GM18499 (cell line): ENCODE measurements around the gene ID4.
"Not testable (repeated sequence)": the region's sequence is repeated elsewhere in the genome, so short reads cannot be mapped to it uniquely, and the experiment has no call there.

Source experiments
- ATAC-seq: cut with Tn5 transposase; IDR thresholded peaks from one replicate; pipeline ENCODE4 v1.9.1; 2021; ENCODE audit warnings: moderate number of reproducible peaks; ENCODE audit not compliant: insufficient read depth, unreplicated experiment

The ID4 gene

GRCh38 chr6:19854421-19855015 is 17.3 kb downstream of the ID4 start:
- not testable (repeated sequence) for ATAC-seq

GRCh38 chr6:19855536-19855935 is 18.4 kb downstream of the ID4 start:
- ATAC-seq: no peak

DNA sequence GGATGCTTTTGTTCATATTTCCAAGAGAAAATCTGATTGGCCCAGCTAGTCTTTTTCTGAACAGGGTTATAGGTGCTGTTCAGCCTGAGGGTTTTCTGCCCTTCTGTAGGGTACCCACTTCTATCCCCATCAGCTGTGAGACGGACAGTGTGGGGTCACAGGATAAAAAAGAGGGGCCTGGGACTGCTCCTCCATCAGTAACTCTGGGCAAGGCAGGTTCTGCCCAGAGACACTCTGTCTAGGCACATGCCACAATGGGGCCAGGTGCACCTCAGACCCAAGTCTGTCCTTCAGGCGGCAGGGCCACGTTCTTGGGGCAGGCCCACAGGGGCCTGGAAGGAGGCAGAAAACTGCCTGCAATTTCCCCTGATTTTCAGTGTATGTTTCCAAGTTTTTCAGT is 20.0 kb downstream of the ID4 start:
- no peak for ATAC-seq

GRCh38 chr6:19857703-19858102 is 20.5 kb downstream of the ID4 start:
- ATAC-seq: no peak

GRCh38 chr6:19860235-19860877 is 23.2 kb downstream of the ID4 start:
- no peak for ATAC-seq

DNA sequence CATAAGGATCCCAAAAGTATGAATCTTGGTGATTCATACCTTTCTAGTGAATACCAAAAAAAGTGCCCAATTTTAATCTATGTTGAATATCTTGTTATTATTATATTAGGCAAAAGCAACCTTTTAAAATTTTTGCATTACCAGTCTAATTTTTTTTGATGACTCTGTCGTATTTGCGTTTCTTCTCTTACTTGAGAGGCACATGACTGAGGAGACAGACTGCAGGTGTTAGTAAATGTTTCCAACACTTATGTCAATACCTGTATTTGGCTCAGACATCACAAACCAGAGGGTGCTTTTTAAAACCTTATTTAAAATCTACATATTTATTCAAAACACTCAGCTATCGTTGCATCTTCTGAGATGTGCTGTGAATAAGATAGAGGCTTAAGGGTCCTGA is 27.1 kb downstream of the ID4 start:
- ATAC-seq: no peak

GRCh38 chr6:19865178-19865577 is 28.0 kb downstream of the ID4 start:
- no peak for ATAC-seq

DNA sequence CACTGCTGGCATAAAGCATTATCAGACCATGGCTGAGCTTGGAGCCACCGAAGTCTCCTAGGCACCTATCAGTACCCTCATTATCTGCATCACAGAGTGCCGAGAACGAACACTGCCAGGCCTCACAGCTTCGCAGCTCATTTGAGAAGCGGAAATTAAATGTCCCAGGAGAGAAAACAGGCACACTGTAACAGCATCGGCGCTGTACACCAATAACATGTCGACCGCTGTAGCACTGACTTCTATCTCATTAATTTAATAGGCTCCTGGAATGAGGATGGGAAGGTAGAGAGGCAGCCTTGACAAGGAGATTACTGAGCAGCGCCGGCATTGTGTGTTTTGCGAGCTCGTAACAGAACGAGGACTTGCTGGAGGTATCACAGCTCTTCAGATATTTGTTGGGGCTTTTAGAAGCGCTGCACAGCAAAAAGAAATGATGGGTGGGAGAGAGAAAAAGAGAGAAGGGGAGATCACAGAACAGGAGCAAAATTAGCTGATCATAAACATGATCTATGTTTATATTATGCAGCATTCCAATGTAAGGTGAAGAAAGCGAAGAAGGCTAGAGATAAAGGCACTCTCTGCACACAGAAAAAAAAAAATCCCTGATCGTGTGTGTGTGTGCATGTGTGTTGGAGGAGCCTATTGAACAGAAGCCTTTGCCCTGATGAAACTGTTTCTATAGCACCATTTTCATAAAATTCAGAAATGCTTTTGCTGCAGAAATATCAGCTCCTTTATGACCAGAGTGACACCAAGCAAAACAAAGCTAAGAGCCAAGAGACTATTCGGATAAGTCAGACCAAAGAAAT is 29.2 kb downstream of the ID4 start:
- ATAC-seq: no peak

DNA sequence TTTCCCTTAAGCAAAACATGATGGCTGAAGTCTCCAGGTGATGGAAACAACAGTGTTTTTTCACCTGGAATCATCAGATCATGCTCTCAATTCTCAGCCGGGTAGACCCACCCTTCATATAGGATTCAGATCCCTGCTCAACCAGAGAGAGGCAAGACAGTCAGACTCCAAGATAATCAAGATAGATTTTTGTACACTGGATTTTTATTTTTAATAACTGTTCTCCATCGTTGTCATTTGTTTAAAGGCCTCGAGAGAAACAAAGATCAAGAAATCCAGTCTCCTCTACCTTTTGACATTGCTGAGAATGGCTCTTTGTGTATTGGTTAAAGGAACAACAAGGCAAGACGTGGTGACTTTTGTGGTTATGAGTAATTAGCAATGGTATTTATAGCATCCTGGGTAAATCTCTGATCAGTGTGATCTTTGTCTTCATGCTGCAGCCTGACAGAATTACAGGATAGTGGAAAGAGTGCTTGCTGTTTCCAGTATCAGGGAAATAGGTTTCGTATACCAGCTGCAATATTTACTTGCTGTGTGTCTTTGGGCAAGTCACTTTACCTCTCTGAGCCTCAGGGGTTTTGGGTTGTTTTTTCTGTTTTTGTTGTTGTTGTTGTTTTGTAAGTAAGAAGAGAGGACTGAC is 29.9 kb downstream of the ID4 start:
- ATAC-seq: no peak

DNA sequence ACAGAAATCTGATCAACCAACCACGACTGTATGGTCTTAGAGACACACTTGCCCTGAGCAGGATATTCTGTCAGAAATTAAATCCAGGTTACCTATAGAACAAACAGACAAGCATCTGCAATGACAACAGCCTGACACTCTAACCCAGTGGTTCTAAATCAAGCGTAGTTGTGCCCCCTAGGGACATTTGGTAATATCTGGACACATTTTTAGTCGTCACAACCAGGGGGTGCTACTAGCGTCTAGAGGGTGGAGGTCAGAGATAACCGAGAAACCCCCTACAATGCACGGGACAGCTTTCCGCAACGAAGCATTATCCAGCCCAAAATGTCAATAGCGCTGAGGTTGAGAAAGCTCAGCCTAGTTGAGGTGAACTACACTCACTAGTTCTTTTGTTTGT is 32.3 kb downstream of the ID4 start:
- ATAC-seq: no peak

DNA sequence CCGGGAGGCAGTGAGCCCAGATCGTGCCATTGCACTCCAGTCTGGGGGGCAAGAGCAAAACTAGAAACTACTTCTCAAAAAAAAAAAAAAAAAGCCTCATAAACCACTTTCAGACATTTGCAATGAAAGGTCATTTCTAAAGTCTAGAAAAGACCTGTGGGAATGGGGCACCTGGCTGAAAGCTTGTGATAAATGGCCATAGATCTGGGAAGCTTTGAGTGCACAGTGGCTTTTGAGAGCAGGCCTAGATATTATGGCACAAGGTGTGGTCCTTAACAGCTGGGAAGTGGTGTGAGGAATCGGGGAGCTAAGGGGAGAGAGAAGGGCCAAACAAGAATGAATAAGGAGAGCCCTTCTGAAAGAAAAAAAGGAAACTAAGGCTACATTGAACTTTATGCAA is 33.2 kb downstream of the ID4 start:
- ATAC-seq: no peak

DNA sequence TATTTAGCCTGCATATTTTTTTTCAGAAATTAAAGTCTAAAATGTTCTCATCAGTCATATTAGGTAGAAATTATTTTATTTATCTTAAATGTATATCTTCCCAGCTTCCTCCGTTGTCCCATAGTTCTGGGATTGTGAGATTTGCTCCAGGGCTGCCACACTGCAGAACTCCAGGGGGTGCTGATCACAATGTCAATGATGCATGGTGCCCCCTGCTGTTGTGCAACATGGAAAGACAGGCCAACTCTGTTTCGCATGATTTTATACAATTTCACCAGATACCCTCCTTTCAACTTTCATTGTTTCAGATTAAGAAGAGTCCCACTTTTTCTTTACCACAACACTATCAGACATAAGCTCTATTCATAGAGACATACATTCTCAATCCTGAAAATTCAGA is 35.9 kb downstream of the ID4 start:
- ATAC-seq: no peak

GRCh38 chr6:19876672-19877071 is 39.5 kb downstream of the ID4 start:
- ATAC-seq: no peak

- no peak for ATAC-seq
Measured at GRCh38 chr6:19879663-19880062, 42.5 kb downstream of the ID4 start.

DNA sequence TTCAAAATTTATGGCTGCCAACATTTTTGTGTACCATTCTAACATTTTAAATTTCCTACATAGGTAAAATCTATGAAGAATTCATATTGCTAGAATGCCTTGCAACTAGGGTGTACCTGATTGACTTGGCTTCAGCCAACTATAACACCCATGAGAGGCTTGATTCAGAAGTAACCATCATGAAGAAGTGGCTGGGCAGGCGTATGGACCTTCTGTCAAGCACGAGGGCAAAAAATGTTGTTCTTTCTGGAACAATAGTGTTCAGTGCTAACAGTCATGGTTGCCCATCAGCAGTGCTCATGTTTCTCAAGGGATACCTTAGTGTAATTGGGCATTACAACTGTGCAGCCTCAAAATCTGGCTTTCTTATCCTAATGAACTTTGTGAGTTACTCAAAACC is 42.9 kb downstream of the ID4 start:
- ATAC-seq: no peak

DNA sequence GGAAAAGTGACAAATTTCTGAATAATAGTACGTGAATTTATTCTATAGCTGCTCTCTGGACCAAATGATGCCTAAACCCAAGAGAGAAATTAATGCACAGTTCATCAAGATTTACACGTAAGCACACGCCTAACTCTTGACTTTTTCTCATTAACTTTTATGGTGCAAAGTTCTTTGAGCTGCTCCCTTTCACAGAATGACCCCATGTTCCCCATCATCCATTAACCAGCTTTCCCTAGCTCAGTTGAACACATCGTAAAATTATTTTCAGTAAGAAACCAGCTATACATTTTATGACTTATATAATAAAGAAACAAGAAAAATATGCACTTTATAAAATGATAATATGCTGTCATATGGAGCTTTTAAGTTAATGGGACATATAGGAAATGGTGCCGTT is 54.3 kb downstream of the ID4 start:
- ATAC-seq: no peak
